ENCODE results near the gene SCGB1C1. TPM values are rescaled to one million over a fixed set of nuclear protein-coding genes. Genes with fewer than 3 reads are reported as not detected.

SCGB1C1 gene
- total and polyA plus RNA-seq, 10 of the 15 experiments (the other 5 are each of a cell fraction or from before 2014, with no cell fraction given): not detected

DNA sequence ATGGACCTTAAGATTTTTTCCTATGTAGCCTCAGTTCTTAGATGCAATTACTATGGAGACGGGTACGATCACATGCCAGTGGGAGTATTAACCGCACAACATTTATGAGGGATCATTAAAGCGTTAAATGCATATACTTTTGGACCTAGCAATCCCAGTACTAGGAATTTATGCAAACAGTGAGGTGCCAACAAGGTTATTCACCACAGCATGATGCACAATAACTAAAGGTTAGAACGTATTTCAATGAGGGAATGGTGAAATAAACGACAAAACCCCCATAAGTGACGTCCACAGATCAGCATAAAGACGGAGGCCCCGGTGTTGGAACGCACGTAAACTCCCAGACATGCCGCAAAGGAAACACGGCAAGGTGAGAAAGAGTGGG is 42.7 kb downstream of the SCGB1C1 start (continued):
- TF ChIP-seq IKZF1 (conservative IDR thresholded peaks at IDR 0.05) (peak; percentile 77; the same call in 1 of the 2 replicates), NBN (IDR thresholded peaks at IDR 0.05) (peak; percentile 13; the same call in 1 of the 2 replicates), HDGF (IDR thresholded peaks at IDR 0.05) (0 out of 2 replicates have a peak, but pooled peaks have one; percentile 63), MTA2 (IDR thresholded peaks at IDR 0.05; ENCODE audit: low read depth) (peak; percentile 75), MEF2B (IDR thresholded peaks at IDR 0.05; ENCODE audit: partially characterized antibody, poor library complexity, severe bottlenecking) (peak; percentile 18), POLR2A (IDR thresholded peaks at IDR 0.05; ENCODE audit: low read depth, low read length) (no peak), IKZF2 (IDR thresholded peaks at IDR 0.05) (peak; percentile 53 to 65; a peak in 2 of 4 replicates), EZH2 (IDR thresholded peaks at IDR 0.05; ENCODE audit: borderline replicate concordance, control insufficient read depth, low read depth, low read length) (no peak)
- TF ChIP-seq, protein P1, sequence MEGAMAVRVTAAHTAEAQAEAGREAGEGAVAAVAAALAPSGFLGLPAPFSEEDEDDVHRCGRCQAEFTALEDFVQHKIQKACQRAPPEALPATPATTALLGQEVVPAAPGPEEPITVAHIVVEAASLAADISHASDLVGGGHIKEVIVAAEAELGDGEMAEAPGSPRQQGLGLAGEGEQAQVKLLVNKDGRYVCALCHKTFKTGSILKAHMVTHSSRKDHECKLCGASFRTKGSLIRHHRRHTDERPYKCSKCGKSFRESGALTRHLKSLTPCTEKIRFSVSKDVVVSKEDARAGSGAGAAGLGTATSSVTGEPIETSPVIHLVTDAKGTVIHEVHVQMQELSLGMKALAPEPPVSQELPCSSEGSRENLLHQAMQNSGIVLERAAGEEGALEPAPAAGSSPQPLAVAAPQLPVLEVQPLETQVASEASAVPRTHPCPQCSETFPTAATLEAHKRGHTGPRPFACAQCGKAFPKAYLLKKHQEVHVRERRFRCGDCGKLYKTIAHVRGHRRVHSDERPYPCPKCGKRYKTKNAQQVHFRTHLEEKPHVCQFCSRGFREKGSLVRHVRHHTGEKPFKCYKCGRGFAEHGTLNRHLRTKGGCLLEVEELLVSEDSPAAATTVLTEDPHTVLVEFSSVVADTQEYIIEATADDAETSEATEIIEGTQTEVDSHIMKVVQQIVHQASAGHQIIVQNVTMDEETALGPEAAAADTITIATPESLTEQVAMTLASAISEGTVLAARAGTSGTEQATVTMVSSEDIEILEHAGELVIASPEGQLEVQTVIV (IDR thresholded peaks at IDR 0.05; ENCODE audit: borderline replicate concordance, partially characterized antibody): no peak
- TF ChIP-seq, protein P2, sequence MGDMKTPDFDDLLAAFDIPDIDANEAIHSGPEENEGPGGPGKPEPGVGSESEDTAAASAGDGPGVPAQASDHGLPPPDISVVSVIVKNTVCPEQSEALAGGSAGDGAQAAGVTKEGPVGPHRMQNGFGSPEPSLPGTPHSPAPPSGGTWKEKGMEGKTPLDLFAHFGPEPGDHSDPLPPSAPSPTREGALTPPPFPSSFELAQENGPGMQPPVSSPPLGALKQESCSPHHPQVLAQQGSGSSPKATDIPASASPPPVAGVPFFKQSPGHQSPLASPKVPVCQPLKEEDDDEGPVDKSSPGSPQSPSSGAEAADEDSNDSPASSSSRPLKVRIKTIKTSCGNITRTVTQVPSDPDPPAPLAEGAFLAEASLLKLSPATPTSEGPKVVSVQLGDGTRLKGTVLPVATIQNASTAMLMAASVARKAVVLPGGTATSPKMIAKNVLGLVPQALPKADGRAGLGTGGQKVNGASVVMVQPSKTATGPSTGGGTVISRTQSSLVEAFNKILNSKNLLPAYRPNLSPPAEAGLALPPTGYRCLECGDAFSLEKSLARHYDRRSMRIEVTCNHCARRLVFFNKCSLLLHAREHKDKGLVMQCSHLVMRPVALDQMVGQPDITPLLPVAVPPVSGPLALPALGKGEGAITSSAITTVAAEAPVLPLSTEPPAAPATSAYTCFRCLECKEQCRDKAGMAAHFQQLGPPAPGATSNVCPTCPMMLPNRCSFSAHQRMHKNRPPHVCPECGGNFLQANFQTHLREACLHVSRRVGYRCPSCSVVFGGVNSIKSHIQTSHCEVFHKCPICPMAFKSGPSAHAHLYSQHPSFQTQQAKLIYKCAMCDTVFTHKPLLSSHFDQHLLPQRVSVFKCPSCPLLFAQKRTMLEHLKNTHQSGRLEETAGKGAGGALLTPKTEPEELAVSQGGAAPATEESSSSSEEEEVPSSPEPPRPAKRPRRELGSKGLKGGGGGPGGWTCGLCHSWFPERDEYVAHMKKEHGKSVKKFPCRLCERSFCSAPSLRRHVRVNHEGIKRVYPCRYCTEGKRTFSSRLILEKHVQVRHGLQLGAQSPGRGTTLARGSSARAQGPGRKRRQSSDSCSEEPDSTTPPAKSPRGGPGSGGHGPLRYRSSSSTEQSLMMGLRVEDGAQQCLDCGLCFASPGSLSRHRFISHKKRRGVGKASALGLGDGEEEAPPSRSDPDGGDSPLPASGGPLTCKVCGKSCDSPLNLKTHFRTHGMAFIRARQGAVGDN (IDR thresholded peaks at IDR 0.05): no peak
- TF ChIP-seq, protein P3, sequence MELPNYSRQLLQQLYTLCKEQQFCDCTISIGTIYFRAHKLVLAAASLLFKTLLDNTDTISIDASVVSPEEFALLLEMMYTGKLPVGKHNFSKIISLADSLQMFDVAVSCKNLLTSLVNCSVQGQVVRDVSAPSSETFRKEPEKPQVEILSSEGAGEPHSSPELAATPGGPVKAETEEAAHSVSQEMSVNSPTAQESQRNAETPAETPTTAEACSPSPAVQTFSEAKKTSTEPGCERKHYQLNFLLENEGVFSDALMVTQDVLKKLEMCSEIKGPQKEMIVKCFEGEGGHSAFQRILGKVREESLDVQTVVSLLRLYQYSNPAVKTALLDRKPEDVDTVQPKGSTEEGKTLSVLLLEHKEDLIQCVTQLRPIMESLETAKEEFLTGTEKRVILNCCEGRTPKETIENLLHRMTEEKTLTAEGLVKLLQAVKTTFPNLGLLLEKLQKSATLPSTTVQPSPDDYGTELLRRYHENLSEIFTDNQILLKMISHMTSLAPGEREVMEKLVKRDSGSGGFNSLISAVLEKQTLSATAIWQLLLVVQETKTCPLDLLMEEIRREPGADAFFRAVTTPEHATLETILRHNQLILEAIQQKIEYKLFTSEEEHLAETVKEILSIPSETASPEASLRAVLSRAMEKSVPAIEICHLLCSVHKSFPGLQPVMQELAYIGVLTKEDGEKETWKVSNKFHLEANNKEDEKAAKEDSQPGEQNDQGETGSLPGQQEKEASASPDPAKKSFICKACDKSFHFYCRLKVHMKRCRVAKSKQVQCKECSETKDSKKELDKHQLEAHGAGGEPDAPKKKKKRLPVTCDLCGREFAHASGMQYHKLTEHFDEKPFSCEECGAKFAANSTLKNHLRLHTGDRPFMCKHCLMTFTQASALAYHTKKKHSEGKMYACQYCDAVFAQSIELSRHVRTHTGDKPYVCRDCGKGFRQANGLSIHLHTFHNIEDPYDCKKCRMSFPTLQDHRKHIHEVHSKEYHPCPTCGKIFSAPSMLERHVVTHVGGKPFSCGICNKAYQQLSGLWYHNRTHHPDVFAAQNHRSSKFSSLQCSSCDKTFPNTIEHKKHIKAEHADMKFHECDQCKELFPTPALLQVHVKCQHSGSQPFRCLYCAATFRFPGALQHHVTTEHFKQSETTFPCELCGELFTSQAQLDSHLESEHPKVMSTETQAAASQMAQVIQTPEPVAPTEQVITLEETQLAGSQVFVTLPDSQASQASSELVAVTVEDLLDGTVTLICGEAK (IDR thresholded peaks at IDR 0.05; ENCODE audit: borderline replicate concordance): 0 out of 2 replicates have a peak, but pooled peaks have one; percentile 15
- TF ChIP-seq, protein P4, sequence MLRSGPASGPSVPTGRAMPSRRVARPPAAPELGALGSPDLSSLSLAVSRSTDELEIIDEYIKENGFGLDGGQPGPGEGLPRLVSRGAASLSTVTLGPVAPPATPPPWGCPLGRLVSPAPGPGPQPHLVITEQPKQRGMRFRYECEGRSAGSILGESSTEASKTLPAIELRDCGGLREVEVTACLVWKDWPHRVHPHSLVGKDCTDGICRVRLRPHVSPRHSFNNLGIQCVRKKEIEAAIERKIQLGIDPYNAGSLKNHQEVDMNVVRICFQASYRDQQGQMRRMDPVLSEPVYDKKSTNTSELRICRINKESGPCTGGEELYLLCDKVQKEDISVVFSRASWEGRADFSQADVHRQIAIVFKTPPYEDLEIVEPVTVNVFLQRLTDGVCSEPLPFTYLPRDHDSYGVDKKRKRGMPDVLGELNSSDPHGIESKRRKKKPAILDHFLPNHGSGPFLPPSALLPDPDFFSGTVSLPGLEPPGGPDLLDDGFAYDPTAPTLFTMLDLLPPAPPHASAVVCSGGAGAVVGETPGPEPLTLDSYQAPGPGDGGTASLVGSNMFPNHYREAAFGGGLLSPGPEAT (IDR thresholded peaks at IDR 0.05; ENCODE audit: low read depth): peak; percentile 34; the same call in 1 of the 2 replicates
